ENCODE results near the gene FOXO3.

Gene FOXO3

GRCh38 chr6:108714766-108715414 lies 154.2 kb downstream of the FOXO3 start:
- no peak for TF ChIP-seq CTCF (IDR thresholded peaks at IDR 0.05; ENCODE audit: insufficient read depth, low read length, poor library complexity, severe bottlenecking)
- no peak for DNase-seq (ENCODE audit: extremely low read depth, insufficient read length)
- Histone ChIP-seq H3K36me3 (ENCODE audit: control insufficient read depth, insufficient read depth, low read length) (no peaks in the 10 kb centered on the region), H3K4me3 (replicated peaks; ENCODE audit: low read depth, low read length) (no peak overlapping the region), H3K27me3 (replicated peaks; ENCODE audit: control insufficient read depth, insufficient read depth, low read length) (no peaks in the 10 kb centered on the region)

GRCh38 chr6:108715832-108716231 lies 155.1 kb downstream of the FOXO3 start:
- H3K4me3 ChIP-seq (replicated peaks; ENCODE audit: low read depth, low read length) = no peak overlapping the region
- H3K36me3 ChIP-seq (ENCODE audit: control insufficient read depth, insufficient read depth, low read length) = no peaks in the 10 kb centered on the region
- DNase-seq (ENCODE audit: extremely low read depth, insufficient read length) = no peak
- TF ChIP-seq CTCF (IDR thresholded peaks at IDR 0.05; ENCODE audit: insufficient read depth, low read length, poor library complexity, severe bottlenecking) = no peak
- no peaks in the 10 kb centered on the region for H3K27me3 ChIP-seq (replicated peaks; ENCODE audit: control insufficient read depth, insufficient read depth, low read length)

- TF ChIP-seq CTCF (IDR thresholded peaks at IDR 0.05; ENCODE audit: insufficient read depth, low read length, poor library complexity, severe bottlenecking) = no peak
- H3K36me3 ChIP-seq (ENCODE audit: control insufficient read depth, insufficient read depth, low read length) = no peaks in the 10 kb centered on the region
- no peak overlapping the region for H3K4me3 ChIP-seq (replicated peaks; ENCODE audit: low read depth, low read length)
- no peak for DNase-seq (ENCODE audit: extremely low read depth, insufficient read length)
- H3K27me3 ChIP-seq (replicated peaks; ENCODE audit: control insufficient read depth, insufficient read depth, low read length) = no peaks in the 10 kb centered on the region
These were observed 156.4 kb downstream of the FOXO3 start for GRCh38 chr6:108716801-108717791.

GRCh38 chr6:108719477-108719876 lies 158.8 kb downstream of the FOXO3 start:
- no peak overlapping the region for H3K4me3 ChIP-seq (replicated peaks; ENCODE audit: low read depth, low read length)
- no peaks in the 10 kb centered on the region for H3K36me3 ChIP-seq (ENCODE audit: control insufficient read depth, insufficient read depth, low read length)
- H3K27me3 ChIP-seq (replicated peaks; ENCODE audit: control insufficient read depth, insufficient read depth, low read length) = no peaks in the 10 kb centered on the region
- no peak for TF ChIP-seq CTCF (IDR thresholded peaks at IDR 0.05; ENCODE audit: insufficient read depth, low read length, poor library complexity, severe bottlenecking)
- DNase-seq (ENCODE audit: extremely low read depth, insufficient read length) = no peak

GRCh38 chr6:108720827-108721226 lies 160.1 kb downstream of the FOXO3 start:
- TF ChIP-seq CTCF (IDR thresholded peaks at IDR 0.05; ENCODE audit: insufficient read depth, low read length, poor library complexity, severe bottlenecking) = no peak
- no peaks in the 10 kb centered on the region for H3K27me3 ChIP-seq (replicated peaks; ENCODE audit: control insufficient read depth, insufficient read depth, low read length)

More at GRCh38 chr6:108720827-108721226, 160.1 kb downstream of the FOXO3 start:
- no peaks in the 10 kb centered on the region for H3K36me3 ChIP-seq (ENCODE audit: control insufficient read depth, insufficient read depth, low read length)
- DNase-seq (ENCODE audit: extremely low read depth, insufficient read length) = no peak
- no peak overlapping the region for H3K4me3 ChIP-seq (replicated peaks; ENCODE audit: low read depth, low read length)
